UCSD-AML1 (cell line): Measurements from ENCODE around the gene GOLGA8B.
"Not testable (repeated sequence)": the region's sequence is repeated elsewhere in the genome, so short reads cannot be mapped to it uniquely, and the experiment has no call there.

Source experiments
- DNase-seq: peaks from one replicate; lab custom pipeline; 2025; ENCODE audit not compliant: unreplicated experiment; lab: John Stamatoyannopoulos, UW

The GOLGA8B gene

DNA sequence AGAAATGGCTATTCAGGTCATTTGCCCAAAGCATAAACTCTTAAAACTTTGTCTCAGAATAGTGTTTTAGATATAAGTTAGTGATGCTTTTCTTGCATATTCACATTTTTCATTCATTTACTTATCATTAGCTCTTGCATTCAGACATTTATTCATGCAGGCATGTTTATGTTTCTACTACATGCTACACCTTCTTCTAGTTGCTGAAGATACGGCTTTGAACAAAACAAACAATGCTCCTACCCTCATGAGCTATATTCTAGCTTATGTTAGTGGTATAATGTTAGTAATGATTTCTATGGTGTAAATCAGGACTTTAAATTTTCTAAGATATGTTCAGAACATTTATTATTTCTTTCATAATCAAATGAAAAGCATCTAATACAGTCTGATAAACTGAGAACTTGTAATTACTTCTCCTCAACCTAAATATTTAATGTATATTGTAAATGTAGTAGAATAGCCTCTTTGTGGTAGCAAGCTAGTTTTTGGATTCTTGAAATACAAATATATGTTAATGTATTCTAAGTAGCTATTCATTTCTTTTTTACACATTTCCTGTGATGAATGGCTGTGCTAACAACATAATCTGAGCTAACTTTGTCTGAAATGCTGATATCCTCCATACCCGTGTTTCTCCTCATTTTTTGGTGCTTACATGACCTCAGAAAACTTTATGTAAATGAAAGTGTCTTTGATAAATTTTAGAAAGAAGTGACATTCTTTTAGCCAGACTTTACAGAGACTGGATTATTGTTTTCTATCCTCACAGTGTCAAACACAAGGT, 15.5 kb upstream of the GOLGA8B start:
- DNase-seq: no peak

DNA sequence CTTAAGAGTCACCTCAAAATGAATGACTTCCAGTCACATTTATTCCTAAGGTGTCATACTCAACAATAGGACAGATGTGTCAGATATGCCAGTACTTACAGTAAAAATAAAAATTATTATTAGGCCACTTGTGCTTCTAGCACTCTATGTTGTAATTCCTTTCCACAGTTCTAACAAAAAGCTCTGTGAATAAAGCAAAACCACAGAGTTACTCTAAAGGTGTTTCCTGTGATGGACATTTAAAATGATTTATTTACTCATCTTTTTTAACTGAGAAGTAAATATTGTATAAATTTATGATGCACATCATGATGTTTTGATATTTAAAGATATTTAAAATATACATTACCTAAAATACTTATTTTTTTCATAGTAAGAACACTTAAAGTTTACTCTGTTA, 13.9 kb upstream of the GOLGA8B start:
- no peak for DNase-seq

DNA sequence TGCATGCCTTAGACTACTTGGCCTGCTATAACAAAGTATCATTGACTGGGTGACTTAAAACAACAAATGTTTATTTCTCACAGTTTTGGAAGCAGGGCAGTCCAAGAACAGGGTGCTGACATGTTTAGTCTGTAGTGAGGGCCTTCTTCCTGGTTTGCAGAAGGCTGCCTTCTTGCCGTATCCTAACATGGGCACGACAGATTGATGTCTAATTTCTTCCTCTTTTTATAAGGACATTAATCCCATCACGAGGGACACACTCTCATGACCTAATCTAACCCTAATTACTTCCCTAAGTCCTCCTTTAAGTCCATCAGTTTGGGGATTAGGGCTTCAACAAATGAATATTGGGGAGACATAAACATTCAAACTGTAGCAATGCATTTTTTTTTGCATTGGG, 10.9 kb upstream of the GOLGA8B start:
- DNase-seq: no peak

DNA sequence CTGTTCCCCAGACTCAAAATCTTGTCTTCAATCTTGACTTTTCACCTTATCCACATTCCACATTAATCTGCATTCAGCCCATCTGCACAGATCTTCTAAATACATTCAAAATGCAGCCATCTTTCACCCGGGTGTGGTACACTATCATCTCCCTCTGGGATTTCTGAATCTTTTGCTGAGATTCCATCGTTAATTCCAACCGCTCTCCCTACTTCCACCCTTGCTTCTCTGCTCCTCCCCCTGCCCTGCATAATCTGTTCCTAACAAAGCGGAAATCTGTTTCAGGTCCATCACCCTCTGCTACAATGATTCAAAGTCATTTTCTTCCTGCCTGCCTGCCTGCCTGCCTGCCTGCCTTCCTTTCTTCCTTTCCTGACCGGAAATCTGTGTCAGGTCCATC, 7.9 kb upstream of the GOLGA8B start:
- DNase-seq: peak; percentile 16

DNA sequence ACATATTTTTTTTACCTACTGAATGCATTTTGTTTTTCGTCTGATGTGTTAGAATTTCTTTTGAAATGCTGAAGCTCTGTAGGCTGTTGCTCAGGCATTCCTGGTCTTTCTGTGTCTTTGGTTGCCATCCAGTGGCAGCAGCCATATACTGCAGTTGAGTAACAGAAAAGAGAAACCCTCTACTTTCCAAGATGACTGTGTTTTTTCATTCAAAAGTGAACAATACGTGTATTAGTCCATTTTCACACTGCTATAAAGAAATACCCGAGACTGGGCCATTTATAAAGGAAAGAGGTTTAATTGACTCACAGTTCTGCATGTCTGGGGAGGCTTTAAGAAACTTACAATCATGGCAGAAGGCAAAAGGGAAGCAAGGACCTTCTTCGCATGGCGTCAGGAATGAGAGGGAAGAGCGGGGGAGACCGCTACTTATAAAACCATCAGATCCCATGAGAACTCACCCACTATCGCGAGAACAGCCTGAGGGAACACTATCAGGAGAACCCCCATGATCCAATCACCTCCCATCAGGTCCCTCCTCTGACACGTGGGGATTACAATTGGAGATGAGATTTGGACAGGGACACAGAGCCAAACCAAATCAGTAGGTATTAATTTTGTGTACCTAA, 4.7 kb upstream of the GOLGA8B start:
- peak; percentile 25 for DNase-seq

DNA sequence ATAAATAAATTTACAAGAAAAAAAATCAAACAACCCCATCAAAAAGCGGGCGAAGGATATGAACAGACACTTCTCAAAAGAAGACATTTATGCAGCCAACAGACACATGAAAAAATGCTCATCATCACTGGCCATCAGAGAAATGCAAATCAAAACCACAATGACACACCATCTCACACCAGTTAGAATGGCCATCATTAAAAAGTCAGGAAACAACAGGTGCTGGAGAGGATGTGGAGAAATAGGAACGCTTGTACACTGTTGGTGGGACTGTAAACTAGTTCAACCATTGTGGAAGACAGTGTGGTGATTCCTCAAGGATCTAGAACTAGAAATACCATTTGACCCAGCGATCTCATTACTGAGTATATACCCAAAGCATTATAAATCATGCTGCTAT, 2.5 kb upstream of the GOLGA8B start:
- DNase-seq: not testable (repeated sequence)

DNA sequence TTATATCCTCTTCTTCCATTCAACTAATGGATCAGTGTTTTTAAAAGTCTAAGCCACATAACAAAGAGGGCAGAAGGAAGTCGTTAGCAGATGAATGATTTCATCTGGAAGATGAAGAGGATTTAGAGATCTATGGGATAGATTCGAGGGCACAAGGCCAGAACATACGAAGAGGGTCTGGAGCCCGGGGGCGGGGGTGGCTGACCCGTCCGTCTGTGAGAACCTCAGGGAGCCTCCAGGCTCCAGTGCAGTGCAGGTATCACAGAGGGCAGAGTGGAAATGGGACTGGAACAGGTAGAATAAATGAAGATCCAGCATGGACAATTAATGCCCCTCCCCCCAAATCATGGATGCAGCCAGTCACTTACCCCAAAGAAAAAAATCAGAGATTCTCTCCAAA, 1.5 kb upstream of the GOLGA8B start:
- no peak for DNase-seq

DNA sequence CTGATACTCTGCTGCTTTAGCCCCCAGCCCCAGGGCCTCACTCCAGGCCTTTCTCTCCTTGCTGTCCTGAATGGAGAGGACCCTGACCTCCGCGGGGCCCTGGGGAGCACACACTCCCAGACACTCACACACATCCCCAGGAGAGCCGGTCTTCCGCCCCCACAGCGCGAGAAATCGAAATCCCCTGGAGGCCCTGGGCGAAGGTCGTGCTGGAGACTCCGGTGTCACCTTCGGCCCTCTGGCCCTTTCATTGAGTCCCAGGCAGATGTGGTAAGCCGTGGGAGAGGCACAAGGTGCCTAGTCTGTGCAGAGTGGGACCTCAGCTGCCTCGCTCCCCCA, 848 bp upstream of the GOLGA8B start:
- no peak for DNase-seq

DNA sequence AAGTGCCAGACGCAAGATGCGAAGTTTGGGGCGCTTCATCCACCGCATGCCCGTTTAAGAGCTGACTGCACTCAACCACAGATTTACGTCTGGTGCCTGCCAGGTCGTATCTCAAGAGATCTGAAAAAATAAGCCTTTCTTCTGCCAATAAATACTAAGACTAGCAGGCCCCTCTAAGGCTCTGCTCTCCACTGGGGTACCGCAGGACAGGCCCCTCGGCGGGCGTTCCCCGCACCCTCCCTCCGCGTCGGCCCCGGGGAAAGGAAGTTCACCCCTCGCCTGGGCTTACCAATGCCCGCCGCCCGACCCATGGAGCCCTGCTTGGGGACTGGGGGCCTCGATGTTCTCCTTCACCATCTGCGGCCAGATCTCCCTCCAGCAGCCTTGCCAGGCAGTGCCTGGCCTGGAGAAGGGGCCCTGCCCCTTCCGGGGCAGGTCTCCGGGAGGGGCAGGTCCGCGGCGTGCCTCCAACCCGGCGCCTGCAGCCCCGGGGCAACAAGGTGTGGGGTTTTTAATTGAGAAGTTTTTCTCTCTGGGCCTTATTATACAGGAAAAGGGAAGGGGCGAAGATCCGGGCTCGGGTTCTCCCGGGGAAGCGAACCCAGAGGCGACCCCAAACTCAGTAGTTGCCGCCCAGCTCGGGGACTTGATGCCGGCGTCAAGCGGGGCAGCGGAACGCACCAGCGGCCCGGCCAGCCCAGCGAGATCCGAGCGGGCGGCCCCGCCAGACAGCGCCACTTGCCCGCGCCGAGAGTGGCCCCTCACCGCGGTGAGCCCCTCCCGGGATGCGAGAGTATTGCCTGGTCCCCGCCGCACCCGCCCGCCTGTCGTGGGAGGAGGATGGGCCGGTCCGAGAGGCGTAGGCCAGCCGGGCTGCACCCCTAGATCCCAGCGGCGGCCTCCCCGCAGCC, 735 bp downstream of the GOLGA8B start:
- DNase-seq: peak; percentile 57

DNA sequence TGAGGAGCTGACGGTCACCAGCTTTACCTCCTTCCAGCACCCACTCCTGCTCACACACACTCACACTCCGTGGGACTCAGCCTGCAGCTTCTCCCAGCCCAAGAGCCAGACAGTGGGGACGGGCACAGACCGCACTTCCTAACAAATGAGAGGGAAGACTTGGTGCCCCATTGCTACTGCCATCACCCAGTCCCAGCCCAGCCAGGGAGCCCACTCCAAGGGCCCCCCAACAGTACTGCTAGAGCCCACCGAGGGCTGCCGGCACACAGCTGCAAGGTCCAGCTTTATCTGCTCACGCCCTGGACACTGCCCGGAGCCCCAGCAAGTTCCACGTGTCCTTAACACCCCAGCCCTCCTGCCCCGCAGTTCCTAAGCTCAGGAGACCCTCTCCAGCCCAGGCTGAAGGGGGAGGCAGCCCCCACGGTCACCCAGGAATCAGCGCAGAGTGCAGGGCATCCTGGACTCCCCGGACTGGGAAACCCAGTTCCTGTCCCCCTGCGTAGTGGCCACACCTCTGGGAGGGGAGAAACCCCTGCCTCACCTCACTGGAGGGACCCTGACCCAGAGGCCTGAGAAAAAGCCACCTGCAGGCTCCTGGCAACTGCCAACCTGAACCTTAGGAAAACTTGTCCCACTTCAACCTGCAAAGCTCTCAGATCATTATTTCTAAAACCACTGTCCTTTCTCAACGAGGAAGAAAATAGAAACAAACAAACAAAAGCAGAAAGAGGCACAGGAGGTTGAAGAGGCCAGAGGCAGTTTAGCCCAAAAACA, 1.6 kb downstream of the GOLGA8B start:
- DNase-seq: not testable (repeated sequence)

DNA sequence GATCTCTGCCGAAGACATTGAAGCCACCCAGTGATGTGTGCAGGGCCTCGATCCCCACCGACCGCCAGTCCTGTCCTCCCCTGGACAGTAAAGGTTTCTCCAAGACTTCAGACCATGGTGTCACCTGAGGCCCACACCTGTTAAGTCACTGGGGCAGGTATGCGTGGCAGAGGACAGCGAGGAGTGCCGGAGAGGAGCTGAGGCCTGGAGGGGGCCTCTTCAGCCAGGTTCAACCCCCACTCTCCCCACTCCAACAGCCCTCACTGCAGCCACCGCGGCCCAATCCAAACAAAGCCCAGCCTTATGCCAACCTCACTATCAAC, 2.4 kb downstream of the GOLGA8B start:
- no peak for DNase-seq

DNA sequence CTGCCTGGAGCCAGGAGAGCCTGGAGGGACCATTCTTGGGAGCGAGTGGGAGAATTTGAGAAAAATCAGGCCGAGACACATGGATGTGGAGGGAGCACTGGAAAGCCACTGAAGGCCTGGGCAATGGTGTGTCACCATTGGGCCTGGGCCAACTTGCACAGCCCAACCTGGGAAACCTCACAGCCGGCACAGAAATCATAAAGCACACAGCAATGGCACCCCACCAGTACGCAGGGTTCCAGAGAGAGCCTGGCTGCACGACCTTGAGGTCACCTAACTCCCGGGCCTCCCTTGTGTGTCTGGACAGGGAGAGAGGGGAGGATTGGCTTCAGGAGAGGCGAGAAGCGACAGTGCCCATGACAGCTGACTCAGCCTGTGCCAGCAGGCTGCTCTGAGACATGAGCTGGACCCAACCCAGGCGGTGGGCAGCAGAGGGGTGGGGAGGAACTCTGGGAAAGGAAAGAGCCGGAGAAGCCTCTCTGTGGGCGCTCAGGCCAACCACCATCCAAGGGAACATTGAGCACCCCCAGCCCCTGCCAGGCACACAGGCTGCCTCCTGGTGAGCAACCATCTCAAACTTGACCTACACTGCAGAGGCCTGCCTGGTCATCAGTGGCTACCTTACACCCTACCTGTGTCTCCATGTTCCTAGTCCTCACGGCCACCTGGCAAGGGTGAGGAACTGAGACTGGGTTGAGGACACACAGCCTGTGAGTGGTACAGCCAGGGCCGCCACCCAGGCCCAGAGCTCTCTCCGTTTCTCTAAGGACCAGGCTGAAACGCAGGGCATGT, 3.0 kb downstream of the GOLGA8B start:
- not testable (repeated sequence) for DNase-seq

DNA sequence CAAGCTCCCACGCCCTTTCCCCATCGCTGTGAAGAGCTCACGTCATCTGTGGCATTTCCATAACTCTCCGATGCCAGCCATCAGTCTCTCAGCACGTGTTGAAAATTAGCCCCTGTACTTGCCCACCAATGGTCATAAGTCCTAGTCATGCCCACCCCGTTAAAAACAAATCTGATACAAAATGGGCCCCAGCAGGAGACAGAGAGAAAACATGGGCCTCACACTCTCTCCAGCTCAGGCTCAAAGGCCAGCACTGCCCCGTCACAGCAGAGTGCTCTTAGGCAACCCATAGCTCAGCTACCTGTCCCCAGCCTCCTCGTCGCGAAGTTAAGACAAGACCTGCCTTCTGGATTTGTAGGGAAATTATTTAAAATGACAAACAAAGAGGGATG, 5.2 kb downstream of the GOLGA8B start:
- DNase-seq: no peak

DNA sequence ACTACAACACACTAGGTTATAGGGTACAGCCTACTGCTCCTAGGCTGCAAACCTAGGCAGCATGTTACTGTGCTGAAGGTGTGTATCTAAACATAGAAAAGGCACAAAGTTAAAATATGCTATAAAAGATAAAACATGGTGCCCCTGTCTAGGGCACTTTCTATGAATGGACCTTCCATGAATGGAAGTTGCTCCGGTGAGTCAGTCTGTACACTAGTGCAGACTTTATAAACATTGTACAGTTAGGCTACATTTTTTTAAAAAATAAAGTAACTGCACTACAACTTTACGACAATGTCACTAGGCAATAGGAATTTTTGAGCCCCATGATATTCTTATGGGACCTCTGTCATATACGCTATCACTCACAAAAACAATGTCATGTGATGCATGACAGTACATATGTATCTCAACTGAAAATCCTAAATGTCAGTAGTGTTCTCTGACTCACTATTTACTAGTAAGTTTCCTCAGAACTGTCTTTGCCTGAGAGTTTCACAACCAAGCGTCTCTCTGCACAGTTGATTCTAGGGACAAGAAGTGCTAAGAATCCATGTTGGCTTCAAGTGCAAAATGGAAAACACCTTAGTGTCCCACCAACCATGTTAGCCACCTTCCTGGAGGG, 5.7 kb downstream of the GOLGA8B start:
- DNase-seq: not testable (repeated sequence)

DNA sequence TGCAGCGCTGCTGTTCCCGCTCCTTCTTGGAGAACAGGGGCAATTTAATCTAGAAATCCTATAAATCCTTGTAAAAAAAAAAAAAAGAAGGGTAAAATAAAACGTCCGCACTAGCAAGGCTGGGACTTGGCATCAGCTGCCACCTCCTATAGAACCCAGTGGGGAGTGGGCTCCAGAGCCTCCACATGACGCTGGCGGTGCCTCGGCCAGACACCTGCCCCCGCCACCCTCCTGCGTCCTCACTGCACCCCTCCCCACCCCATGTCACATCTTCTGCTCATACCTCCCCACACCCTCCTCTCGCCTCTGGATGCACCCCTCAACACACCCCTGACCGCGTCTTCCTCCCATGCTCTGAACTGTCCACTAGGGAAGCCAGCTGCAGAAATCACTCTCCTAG, 8.4 kb downstream of the GOLGA8B start:
- not testable (repeated sequence) for DNase-seq

DNA sequence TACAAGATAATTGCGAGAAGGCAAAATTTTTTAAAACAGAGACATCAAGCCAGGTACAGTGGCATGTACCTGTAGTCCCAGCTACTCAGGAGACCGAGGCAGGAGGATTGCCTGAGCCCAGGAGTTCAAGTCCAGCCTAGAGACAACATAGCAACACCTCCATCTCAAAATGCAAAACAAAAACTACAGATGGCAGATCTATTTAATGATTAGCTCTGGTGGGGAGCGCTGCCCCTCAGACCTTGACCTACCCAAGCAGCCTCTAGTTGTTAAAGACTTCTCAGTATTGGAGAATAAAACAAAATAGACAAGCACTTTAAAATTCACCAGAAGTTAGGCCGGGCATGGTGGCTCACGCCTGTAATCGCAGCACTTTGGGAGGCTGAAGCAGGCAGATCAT, 10.5 kb downstream of the GOLGA8B start:
- not testable (repeated sequence) for DNase-seq

DNA sequence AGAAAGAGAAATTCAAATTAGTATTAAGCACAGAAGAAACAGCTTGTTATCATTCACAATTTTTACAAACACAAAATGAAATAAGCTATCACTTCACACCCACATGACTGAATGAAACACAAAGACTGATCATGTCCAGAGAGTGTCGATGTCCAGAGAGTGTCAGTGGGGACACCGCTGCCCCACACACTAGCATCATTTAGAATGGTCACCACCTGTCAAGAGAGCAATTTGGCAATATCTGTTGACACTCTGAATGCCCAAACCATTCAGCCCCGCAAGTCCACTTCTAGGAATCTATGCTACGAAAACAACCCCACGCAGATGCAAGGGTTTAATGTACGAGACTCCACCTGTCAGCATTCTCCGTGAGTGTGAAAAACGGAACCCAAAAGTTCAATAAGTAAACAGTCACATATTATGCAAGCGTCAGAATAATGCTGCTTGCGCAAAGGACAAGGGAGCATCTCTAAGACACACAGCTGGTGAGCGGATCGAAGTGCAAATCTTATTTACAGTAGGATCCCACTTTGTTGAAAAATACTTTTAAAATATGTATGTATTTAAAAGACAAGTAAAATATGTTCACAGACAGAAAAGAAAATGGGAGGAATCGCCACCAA, 11.3 kb downstream of the GOLGA8B start:
- DNase-seq: not testable (repeated sequence)

DNA sequence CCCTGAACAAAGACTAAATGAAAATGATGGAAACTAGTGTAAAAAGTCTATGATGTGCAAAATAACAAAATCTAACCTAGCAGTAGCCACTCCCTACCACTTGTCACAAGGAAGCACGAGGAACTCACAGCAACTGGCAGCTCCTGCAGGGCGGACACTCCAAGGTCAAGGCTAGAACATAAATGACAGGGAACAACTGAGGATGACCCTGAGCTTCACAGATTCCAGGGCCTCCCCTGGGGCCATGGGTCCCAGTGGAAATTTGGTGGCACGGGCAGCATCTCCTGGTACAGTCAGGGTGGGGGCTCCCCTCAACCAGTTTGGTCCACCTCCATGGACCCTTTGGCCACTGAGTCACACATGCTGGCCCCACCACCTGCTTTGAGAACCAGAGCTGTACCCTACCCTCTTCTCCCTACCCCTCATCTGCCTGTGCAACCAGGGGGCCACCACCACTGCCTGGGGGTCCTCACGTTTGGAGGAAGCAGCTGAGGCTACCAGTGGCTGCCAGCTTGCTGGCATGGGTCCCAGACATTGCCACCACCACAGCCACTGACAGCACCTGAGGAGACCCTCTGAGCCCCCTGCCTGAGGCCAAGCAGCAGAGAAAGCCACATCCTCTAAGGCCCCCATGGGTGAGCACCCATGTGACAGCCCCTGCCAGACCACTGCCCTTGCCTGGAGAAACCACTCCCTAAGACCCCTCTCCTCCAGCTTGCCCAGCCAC, 13.6 kb downstream of the GOLGA8B start:
- not testable (repeated sequence) for DNase-seq

DNA sequence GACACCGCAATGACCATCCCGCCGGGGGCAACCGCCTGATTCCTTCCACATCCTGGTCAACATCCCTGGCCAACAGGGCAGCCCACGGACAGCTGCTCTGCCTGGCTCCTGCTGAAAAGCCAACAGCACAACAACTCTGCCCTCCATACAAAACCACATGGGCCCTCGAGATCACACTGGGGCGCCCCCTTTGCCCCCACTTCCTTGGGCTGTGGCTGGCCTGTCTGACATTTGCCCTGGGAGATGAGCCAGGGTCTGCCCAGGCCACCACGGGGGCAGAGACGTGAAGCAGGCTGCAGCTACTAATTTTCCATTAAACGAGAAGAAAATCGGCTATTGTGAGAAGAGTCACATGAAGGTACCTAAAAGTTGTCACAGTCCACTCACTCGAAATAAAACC, 16.3 kb downstream of the GOLGA8B start:
- DNase-seq: not testable (repeated sequence)
